Adrenal gland (tissue), 5 donors: ENCODE data around the gene SLC17A6.

Experiments
- POLR2A ChIP-seq, 2 donors: fragments of 450-650 bp; IDR thresholded peaks; one replicate each; pipeline ENCODE4 v1.6.1; 2017; ENCODE audit warnings: antibody characterized with exemption in 2 of 2, mild to moderate bottlenecking in 2 of 2, moderate library complexity in 1 of 2
- TF ChIP-seq, protein P1 (sequence below), 6 experiments: fragments of 450-650 bp in 4 of 6; fragments of 200-600 bp in 2 of 6; sonication (generic) in 1 of 6; IDR thresholded peaks; 1 replicate in 5 of 6; 2 replicates in 1 of 6; pipeline versions ENCODE4 v1.5.1 to v1.8.0; 2016 to 2021; ENCODE audit warnings: antibody characterized with exemption in 6 of 6, mild to moderate bottlenecking in 2 of 6, moderate library complexity in 1 of 6
- donor health status: DM: no; HTN: no; CAD: no.

DNA sequence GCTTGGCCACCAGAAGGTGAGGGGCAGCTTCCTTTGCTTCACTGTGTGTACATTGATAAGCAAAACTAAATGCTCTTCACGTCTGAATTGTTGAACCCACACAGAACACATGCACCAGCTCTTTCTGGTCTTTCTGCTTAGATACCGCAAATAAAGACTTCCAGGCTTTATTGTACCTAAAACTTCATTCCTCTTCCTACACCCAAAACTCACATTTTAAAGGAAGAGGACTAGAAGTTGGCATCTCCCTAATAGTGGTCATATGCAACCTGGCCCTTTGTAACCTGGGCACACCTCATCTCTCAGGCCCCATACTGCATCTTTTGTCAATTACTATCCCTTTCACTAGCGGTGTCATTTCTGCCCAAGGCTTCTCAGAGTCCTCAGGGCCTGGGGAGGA lies 5.9 kb downstream of the SLC17A6 start:
- TF ChIP-seq, protein P1, sequence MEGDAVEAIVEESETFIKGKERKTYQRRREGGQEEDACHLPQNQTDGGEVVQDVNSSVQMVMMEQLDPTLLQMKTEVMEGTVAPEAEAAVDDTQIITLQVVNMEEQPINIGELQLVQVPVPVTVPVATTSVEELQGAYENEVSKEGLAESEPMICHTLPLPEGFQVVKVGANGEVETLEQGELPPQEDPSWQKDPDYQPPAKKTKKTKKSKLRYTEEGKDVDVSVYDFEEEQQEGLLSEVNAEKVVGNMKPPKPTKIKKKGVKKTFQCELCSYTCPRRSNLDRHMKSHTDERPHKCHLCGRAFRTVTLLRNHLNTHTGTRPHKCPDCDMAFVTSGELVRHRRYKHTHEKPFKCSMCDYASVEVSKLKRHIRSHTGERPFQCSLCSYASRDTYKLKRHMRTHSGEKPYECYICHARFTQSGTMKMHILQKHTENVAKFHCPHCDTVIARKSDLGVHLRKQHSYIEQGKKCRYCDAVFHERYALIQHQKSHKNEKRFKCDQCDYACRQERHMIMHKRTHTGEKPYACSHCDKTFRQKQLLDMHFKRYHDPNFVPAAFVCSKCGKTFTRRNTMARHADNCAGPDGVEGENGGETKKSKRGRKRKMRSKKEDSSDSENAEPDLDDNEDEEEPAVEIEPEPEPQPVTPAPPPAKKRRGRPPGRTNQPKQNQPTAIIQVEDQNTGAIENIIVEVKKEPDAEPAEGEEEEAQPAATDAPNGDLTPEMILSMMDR (IDR thresholded peaks at IDR 0.05): no peak
- TF ChIP-seq POLR2A (IDR thresholded peaks at IDR 0.05): no peak
